A204.1 (cell line): ENCODE data around the gene UROS.
A peak's percentile ranks its signal among the peaks of the same experiment; 100 is the strongest.

Experiments
- FAIRE-seq: peaks from 2 replicates; lab custom pipeline; 2012; peaks lifted over from hg19 to GRCh38; lab: Jason Lieb, UNC

The UROS gene

DNA sequence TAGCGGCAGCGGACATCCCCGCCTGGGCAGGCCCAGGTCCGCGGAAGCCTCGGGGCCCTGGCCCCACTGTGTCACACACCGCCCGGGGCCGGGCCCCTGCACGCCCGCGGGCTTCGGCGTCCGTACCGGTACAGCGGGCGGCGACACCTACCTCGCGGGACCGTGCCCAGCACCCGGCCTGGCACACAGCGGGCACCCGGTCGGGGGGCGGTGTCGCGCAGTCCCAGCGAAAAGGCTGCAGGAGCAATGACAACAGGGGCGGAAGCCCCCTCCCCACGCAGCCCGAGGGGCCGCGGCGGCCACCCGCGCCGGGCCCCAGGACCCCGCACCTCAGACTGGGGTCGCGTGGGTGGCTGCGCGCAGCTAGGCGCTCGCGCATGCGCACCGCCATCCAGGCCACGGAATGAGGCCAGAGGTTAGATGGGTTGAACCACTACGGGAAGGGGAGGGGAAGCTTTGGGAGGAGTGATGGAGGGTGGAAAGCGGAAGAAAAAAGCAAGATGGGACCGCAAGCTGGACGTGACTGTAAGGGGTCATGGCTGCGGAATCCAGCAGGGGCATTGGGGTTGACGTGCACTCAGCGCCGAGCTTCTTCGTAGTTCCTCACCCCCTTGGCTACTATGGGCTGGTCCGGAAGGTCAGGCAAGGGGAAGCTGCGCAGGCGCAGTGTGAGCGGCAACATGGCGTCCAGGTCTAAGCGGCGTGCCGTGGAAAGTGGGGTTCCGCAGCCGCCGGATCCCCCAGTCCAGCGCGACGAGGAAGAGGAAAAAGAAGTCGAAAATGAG lies at the start of gene UROS, which contains the start of gene BCCIP:
TSS of gene UROS (minus strand) at position 381 of the 785 bp plus-strand sequence. CDS start 6,759 bp downstream, outside the sequence.
TSS of gene BCCIP (plus strand) at position 669 of the 785 bp plus-strand sequence. CDS start at position 681, 12 bp downstream.
- no peak for FAIRE-seq

DNA sequence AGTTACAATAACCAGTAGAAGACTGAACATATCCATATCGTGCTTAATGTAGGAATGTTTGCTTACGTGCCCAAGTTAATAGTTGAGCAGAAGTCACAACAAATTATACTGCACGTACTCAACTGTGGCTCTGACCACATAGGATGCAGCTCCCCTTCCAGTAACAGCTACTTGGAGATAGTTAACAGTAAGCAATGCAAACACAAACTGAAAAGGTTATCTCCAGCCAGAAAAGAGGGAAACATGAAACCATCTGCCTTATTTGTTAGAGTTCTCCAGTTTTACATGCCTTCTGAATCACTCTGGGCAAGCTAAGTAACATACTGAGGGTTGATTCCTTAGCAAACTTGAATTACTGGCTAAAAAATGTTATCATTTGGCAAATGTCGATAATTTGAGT lies 48.3 kb upstream of the UROS start:
- no peak for FAIRE-seq

DNA sequence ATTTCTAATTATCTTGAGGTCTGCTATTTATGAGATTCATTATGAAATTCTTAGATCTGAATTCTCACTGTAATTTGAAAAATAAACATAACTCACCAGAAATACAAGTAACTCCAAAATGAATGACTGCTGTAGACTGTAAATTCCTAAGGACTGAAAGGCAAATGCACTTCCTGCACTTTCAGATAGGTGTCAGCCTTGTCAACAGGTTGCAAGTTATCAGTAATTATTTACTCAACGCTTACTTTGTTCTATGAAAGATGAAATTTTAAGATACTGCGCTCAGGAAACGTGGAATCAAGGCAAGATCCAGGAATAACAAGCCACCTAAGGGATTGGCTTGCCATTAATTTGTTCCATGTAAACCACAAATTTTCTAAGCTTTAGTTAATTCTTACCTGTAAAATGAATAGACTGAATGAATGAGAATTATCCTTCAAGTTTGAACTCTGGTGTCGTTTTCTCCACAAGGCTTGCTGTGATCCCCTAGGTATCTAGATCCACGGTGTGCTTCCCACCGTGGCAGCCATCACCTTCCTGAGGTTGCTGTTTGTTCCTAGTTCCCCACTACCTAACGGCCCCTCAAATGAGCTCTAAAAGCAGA lies 45.4 kb upstream of the UROS start:
- FAIRE-seq = peak; percentile 92

DNA sequence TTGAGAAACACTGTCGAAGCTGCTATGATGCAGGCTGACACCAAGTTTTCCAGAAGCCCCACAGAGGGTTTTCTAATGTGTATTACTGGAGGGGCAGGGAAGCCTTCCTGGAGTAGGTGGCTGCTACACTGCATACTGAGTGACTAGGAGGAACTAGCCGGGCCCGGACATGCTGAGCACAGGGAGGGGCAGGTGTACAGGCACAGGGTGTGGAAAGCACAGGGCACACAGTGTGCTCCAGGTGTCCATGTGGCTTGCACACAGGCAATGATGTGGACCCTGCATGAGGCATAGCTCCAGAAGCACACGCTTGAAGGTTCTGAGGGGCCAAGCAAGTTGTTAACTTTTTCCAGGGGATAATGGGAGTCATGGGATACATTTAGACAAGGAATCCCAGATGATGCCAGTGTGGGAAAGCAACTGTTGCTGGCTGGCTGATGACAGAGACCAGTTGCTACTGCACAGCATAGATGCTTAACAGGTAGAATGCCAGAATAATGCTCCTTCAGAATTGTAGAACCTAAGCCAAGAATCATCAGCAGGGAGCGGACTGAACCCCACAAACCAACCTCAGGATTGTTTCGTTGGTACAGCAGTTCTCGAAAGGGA lies 43.5 kb upstream of the UROS start:
- no peak for FAIRE-seq

DNA sequence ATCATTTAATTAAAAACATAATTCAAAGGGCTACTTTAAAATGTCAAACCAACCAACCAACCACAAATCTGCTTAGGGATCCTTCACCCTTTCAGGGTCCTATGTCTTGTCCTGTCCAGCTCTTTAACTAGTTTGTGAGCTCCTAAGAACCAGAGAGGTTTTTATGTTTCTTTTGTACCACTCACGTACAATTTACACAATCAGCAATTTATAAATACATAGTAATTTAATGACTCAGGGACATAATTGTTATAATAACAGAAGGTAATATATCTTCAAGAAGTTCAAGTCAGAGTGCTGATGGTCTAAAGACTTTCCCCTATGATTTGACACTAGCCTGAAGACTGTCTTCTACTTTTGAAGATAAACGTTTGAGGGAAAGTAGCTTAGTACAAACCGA lies 42.1 kb upstream of the UROS start:
- FAIRE-seq = no peak

DNA sequence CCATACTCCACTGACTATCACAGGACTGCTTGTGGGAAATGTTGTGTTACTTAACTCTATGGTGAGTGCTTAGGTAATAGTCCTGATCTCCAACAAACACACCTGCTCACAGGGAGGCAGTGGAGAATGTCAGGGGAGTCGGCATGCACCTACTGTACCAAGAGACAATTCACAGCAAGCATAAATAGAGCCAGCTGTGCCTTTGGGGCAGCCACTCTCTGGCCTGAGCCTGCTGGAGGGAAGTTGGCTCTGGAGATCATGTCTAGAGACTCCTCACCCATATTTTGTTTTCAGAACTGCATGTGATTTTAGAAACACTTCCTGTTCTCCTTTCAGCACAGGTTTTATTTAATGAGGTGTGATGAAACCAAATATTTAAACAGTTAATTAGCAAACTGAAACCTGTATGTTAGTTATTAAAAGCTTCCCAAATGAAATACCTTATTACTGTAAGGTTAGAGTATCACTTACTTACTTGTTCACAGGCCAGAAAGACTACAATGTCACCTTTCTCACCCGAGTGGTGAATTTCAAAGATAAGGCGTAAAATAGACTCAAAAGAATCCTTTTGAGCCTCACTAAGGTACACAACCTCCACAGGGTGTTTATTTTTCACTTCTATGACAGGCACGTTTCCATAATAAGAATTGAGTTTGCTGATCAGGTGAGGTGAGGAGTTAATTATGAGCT lies 36.2 kb upstream of the UROS start:
- FAIRE-seq = no peak

DNA sequence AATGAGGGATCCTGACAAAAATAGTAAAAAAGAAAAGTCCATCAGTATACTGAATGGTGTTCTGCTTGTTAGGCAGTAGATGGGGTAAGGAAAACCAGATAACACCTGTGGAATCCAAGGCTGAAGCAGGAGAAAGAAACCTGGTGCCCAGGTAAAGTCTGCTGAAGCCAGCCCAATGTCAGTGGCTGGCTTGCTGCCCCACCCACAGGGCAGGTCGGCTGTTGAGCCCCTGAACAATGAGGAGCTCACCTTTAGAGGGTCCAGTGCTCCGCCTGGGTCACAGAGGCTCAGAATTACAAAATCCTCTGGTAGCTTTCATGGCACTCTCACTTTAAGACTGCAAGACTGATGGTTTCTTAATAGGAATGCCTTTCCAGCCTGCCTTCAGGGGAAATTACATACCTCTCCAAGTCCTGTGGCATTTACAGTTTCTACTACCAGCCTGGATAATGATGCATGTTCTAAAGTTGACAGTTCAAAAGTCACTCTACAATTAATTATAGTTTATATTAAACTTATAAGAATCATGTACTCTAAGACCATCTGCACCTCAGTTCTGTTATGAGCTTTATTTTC lies 34.2 kb upstream of the UROS start:
- FAIRE-seq = no peak

DNA sequence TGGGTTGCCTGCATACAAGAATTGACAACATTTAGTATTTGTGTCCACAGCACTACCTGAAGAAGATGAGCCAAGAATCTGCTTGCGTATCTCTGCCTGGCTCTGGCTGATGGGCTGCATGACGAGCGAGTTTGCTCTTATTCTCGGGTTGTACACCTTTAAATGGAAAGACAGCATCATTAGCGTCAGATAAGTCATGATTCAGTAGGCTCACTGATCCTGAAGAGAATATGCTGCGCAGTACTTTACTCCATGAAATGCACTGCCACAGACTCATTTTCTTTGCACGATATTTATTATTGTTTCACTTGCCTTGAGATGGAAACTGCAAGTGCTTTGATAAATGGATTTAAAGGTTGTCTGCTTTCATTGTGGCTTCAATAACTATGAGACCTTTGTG lies 29.4 kb upstream of the UROS start:
- FAIRE-seq = no peak

DNA sequence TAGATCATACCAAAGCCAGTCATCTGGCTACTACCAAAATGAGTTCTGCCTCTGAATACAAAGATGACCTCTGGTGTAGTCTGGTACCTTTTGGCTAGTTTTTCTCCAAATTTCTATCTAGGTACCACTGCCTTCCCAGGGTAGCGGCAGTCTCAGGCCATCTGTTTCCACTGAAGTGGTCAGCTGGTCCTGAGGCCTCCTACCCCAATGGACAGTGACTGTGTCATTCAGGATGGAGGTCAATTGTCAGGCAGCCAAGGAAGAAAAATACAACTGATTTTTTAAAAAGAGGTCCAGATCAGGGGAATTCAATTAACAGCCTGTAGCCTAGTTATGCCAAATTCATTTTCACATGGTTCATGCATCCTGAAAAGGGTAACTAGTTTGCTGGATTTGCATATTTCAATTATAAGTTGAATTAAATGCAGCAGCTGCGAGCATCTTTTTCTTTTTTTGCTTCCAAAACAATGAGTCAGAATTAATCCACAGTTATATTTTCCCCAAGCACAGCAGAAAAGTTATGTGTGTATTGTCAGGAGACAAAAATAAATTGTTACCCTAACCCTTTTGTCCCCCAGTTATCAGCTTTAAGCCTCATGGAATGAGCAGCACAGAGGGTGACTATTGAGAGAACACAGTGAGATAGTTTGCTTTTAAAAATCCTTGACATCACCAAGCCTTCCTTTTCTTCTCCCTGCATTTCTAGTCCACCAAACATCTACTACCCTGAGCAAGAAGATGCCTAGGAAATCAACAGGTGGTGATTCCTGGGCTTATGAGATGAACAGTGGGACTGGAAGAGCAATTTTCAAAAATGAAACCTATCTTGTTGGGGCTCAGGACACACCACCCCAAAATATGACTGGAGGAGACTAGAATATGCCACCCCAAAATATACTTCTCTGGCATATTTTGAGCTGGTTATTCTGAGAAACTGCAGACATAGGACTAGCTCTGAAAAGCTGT lies 28.0 kb upstream of the UROS start:
- no peak for FAIRE-seq

DNA sequence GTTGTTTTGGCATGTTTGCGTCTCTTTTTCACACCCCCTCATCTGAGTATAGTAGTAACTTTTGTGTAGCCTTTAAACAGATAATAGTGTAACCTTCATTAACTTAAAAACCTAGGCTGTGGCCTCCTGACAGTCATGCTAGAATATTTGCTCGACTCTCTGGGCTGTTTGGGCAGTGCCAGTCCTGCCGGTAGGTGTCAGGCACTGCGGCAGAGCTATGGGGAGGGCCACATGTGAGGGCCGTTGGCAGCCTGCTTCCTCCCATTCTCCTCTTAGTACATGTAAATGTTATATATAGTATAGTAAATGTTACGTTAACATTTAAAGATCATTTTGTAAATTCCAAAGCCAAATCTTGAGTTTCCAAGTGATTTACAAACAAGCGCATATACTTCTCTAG lies 26.4 kb upstream of the UROS start:
- FAIRE-seq = no peak

DNA sequence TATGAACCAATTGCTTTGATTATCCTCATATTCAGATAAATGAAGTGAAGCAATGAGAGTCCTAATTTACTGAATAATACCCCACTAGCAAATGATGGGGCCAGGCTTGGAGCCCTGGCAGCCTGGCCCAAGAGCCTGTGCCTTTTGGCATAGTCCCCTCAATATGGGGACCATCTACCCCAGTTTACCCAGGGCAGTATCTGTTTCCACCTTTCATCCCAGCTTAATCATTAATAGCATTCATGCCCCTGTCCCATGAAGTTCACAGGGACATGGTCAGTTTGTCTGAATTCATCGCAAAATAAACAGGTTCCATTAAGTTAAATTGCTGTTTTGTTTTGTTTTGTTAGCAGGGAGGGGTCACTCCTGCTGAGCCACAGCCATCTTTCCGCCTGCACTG lies 25.8 kb upstream of the UROS start:
- no peak for FAIRE-seq

DNA sequence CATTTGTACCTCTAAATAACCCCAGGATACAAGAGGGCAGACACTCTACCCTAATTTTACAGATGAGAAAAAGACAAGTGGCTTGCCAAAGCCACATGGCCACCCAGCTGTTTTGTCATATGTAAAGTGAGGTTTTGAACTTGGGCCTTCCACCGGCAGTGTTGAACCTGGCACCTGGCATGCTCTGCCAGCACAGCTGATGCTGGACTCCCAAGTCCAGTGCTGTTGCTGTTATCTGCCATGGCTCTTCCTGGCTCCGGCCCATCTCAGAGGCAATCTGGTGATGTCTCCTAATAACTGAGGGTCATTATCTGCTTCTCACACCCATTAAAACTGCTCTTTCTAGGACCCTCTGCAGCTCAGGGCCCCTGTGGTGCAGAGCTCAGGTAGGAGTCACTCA lies 25.3 kb upstream of the UROS start:
- FAIRE-seq = no peak

DNA sequence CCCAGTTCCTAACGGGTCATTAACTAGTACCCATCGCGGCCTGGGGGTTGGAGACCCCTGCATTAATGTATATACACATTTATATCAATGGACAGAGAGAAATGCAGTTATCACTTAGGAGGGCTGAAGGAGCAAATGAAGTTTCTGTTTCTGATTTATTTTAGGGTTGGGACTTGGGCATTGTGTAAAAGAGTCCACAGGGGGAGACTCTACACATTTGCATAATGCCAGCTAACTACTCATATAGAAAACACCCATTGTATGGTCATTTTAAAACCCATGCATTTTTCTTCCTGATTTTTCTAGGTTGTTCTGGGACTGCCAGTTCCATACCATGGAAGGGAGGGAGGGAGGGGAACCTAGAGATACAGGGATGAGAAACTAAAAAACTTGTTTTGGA lies 23.8 kb upstream of the UROS start:
- FAIRE-seq = no peak

DNA sequence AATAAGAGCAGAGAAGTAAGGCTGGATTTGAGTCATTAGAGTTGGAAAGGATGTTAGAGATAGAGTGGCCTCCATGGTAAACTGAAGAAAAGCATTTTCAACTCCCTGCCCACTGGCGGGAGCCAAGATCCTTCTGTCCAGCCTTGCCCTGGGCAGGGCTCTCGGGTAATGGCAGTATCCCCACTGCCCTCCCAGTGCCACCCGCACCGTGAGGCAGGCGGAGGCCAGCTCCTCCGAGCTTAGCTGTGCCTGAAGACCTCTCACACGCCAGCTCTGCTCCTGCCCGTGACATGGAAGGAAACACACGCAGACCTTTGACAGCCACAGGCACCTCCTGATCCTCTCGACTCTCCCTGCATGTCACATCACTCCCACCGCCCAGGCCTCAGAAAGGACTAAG lies 22.6 kb upstream of the UROS start:
- no peak for FAIRE-seq

DNA sequence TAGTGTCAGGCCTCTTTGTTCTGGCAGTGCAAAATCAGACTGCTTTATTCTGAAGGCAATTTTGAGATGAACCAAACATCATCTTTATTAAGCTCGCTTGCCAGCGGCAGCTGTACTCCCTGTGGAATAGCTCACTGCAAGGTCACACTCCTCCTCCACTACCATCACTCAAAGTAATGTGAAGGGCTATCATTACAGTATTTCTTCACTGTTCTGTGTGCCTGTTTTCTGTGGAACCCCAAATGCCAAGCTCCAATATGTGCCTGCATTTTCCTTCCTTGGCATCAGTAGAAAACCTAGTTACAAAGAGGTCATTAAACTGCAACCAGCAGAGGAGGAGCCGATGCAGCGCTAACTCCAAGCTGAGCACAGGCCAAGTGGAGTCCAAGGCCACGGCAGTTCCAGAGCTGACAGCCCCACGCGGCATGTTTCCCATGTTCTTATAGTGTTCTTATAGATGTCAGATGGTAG lies 21.7 kb upstream of the UROS start:
- FAIRE-seq = no peak

DNA sequence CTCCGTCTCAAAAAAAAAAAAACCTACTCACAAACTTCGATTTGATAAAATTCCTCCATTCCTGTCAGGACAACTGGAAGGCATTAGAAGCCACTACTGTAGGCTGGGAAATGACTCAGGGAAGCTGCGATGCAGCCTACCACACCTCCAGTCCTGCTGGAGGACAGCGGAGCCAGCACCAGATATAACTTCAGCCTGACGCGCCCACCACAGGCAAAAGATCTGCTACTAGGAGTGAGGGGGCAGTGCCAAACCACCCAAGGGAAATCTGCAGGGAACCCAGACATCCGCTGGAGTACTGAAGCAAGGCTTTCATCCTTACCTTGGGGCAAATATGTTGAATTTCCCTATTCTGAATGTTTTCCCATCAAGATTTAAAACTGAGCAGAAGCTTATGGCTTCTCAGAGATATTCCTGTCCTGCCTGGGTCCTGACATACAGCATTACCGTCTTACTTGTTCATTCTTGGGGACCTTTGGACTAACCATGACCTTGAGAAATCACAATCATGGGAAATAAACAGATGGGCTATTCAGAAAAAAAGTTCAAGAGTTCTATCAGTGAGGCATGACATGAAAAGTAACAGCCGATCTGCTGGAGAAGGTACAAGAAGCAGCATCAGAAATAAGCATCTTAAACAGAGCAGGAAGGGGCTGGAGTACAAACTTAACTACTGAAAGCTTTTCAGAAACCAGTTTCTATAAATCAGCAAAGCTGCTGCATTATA lies 20.7 kb upstream of the UROS start:
- no peak for FAIRE-seq

DNA sequence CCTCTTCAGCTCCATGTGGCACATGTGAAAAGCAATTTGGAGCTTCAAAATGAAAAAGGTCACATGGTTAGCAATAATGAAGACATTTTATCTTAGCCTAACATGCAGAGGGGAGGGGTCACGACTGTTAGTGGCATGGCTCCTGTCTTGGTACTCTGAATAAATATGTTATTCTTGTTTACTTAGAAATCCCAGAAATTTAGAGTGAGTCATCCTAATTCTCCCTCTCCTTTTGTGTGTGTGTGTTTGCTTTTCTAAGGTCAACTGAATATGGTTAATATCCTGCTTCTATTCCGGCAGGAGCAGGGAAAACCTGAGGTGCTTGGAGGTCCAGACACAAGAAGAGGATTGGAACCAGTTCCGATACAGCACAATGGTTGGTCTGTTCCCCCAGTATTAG lies 17.9 kb upstream of the UROS start:
- no peak for FAIRE-seq

DNA sequence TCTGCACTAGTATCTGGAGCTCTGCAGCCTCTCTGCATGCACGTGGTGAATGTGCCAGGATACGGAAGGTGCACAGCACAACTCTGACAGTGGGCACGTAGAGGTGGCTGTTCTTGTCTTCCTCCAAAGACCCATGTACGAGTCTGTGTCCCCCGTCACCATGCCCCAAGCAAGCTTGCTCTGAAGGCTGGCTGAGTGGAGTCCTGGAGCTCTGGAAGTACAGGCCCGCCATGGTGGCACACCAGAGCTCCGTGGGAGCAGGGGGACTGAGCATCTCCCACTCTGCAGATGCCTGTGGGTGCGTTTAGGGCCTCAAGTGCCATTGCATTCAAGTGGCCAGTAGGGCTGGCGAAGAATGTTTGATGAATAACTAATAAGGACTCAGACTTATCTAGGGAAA lies 17.3 kb upstream of the UROS start:
- no peak for FAIRE-seq

DNA sequence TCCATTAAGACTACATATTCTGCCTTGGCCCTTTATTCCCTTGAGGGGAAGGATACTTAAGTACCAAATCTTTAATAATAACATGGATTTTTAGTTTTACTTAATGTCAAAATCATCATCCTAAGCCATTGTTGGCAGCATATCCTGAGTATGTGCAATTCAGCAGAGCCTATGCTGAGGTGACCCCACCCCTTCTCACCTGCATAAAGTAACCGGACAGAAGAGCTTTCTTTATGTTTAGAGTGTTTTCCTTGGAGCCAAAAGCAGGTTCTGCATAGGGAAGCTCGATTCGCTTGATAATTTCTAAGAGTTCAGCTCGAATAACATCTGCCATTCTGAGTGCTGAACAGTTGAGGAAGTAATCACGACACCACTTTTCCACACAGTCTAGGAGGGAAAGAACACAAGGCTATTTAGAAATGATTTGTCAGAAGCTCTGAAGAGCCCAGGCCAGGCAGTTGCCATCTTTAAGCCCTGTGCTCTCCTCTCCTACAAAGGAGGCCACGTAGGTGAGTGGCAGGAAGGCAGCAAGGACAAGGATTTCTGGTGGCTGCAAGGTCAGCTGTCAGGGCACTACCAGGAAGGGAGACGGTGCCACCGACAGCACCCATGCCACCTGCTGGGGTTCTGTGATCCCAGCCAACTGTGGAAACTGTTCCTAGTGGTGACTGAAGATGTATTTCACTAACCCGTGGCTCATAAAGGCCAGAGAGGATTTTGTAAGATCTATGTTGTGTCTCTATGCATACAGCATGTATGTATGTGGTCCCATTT lies 15.9 kb upstream of the UROS start:
- FAIRE-seq = no peak

DNA sequence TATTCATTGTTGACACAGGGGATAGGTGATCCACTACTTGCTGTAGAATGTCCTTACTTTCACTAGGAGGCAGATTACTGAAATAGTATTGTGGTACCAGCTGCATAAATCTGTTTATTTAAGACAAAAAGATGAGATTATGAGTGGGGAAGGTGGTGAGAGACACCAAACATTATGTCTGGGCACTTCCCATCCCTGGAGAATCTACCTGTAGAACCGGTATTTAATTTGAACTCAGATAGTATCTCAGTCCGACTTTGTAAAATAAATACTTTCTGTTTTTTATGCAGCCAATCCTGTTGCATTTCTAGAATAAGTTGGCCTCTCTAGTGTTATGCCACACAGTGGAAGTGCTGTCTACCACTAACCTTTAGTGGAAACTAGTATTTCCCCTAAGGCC lies 13.7 kb upstream of the UROS start:
- FAIRE-seq = no peak
